ENCODE measurements around the gene TMEM190. TPM values are rescaled to one million over a fixed set of nuclear protein-coding genes. Genes with fewer than 3 reads are reported as not detected.
"Not testable (repeated sequence)": the region's sequence is repeated elsewhere in the genome, so short reads cannot be mapped to it uniquely, and the experiment has no call there.

Gene TMEM190
- total RNA-seq, 1 experiment from 2014 or later: not detected

DNA sequence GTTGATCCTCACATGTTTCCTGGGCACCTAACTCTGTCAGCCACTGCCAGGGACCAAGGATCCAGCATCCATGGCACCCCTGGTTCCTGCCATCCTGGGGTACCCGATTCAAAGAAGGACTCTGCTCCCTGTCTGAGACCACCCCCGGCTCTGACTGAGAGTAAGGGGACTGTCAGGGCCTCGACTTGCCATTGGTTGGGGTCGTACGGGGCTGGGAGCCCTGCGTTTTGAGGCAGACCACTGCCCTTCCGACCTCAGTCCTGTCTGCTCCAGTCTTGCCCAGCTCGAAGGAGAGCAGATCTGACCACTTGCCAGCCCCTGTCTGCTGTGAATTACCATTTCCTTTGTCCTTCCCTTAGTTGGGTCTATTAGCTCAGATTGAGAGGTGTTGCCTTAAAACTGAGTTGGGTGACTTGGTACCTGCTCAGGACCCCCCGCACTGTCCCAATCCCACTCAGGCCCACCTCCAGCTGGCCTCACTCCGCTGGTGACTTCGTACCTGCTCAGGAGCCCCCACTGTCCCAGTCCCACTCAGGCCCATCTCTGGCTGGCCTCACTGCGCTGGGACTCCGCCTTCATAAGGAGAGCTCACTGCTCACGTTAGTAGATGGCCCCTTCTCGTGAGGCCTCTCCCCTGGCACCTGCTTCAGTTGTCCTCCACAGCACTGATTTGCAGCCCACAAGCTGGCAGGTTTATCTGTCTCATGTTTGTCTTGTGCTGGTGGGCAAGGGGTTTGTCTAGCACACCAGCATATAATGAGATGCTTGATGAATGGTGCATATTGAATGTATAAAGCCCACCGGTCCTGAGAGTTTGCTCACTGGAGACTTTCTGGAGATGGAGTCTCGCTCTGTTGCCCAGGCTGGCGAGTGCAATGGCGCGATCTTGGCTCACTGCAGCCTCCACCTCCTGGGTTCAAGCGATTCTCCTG, 13.0 kb downstream of the TMEM190 start:
- no peak for DNase-seq (ENCODE audit: low read depth)

DNA sequence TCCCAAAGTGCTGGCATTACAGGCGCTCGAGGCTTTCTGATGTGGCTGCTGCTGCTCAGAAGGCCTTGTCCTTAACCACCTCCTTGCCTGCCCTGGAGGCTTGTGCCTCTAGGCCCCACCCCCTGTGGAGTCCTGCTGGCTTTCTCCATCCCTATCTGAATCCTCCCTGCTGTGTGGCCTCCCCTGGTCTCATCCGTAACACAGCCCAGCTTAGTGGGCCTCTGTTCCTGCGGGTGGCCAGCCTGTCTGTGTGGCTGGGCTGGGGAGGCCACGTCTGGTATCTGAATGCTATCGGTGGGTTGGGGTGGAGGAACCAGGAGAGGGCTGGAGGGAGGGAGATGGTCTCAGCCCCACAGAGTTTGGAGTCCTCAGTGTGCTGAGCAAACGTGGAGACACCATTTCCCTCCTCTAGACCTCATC, 13.8 kb downstream of the TMEM190 start:
- DNase-seq (ENCODE audit: low read depth): peak; percentile 57

DNA sequence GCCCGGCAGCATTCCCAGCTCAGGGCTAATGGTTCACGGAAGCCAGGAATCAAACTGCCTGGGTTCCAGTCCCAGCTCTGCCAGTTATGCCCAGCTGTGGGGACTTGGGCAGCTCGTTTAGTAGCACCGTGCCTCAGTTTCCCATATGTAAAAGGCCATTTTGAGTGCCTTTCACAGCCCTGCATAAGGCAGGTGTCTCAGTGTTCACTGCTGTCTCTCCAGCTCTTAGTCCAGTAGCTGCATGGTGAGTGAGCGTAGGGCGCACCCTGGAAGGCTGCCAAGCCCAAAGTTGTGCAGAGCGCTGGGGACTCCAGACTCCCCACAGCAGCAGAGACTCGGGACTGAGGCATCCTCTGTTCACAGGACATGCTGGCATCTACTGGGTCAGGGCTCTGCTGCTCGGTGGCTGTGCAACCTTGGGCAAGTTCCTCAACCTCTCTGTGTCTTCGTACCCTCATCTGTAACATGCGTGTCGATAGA, 14.6 kb downstream of the TMEM190 start:
- peak; percentile 42 for DNase-seq (ENCODE audit: low read depth)

DNA sequence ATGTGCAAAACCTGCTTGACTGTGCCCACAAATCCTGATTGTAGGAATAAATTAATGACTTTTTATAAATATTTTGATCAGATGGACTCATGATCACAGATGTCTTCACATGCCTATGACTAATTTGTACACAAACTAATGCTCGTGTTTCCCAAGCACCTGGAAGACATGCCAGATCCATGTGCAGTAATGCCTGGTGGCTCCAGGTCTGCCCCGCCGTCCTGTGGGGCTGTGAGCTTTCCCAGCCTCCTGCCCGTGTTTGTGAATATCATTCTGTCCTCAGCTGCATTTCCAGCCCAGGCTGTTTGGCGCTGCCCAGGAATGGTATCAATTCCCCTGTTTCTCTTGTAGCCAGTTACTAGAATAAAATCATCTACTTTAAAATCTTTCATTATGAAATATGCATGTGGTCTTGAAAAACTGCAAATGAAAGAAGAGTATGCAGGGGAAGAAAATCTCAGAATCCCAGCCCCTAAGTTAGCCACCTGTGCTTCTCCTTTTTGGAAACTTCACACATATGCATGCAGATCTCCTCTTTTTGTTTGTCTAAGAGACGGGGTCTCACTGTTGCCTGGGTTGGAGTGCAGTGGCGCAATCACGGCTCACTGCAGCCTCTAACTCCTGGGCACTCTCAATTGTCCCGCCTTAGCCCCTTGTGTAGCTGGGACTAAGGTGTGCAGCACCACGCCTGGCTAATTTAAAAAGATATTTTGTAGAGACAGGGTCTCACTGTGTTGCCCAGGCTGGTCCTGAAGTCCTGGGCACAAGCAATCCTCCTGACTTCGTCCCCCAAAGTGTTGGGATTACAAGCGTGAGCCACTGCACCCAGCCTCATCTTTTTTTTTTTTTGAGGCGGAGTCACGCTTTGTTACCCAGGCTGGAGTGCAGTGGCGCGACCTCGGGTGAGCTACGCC, 15.3 kb downstream of the TMEM190 start:
- no peak for DNase-seq (ENCODE audit: low read depth)

DNA sequence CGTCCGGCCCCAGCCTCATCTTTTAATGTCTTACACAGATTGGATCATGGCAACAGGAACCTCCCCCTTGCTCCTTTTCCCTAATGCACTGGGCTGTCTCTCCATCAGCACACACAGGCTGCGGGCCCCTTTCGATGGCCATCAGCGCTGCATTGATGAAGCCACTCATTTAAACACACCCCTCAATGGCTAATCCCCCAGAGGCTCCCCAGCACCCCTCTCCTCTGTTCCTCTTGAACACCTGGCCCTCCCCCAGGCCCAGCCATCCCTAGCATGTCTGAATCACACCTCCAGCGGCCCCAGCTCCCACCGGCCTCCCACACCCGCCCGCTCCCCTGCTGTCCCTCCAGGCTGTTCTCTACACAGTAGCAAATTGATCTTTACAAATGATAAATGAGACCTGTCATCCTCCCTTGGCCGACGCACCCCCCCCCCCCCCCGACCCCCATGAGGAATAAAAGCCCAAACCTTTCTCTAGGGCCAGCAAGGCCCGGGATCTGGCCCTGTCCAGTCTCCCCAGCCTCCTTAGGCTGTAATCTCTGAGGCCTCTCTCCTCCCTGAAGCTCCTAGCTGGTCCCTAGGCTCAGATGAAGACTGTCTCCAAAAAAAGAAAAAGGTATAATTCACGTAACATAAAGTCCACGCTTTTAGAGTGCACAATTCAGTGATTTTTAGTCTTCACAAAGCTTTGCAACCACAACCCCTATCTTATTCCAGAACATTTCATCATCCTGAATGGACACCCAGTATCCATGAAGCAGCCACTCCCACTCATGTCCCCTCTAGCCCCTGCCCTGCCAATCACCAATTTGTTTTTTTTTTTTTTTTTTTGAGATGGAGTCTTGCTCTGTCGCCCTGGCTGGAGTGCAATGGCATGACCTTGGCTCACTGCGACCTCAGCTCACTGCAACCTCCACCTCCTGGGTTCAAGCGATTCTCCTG, 16.5 kb downstream of the TMEM190 start:
- DNase-seq (ENCODE audit: low read depth): no peak

DNA sequence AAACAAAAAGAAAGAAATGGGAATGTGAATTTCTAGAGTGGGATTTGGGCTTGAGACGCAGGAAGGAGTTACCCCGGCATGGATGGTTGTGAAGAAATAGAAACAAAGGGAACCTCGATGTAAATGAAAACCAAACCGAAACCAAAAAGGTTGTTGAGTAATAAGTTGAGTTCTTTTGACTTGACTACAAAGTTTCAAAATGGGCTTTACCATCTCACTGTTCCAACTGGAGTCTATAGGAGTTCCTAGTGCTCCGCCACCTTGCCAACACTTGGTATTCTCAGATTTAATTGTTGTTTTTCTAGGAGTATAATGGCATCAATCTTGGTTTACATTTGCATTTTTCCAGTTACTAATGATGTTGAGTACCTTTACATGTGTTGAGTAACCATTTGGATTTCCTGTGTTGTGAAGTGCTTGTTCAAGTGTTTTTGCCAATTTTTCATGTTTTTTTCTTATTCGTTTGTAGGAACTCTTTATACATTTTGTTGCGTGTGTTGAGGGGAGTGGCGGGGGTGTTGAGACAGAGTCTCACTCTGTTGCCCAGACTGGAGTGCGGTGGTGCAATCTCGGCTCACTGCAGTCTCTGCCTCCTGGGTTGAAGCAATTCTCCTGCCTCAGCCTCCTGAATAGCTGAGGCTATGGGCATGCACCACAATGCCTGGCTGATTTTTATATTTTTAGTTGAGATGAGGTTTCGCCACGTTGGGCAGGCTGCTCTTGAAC, 21.7 kb downstream of the TMEM190 start:
- DNase-seq (ENCODE audit: low read depth): no peak

DNA sequence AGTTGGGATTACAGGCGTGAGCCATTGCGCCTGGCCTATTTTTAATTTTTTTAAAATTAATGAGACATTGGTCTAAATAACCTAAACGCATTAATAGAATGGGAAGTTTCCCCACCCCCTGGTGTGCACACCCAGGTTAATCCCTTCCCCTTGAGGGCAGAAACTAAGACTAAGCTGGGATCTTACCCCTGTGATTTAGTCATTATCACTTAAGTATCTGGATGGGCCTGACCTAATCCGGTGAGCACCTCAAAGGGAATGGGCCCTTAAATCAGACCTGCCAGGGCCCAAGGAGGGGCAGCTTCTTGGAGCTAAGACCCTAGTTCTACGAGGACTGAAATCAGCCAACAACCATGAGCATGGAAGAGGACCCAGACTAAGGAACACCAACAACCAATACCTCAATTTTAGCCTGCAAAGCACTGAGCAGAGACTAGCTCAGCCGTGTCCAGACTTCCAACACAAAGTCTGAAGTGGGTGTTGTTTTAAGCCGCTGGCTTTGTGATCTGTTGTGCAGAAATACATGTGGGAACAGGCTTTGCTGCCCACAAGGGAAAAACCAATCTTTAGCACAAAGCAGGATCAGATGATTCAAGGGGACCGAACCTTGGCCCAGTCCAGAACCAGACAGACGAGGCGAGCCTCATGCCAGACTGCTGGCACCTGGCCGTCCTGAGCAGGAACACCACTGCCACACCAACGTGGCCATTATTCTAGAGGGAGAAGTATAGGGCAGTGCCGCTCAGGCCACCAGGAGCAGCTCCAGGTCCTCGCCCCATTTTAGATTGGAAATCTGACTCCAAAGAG, 23.9 kb downstream of the TMEM190 start:
- no peak for DNase-seq (ENCODE audit: low read depth)

DNA sequence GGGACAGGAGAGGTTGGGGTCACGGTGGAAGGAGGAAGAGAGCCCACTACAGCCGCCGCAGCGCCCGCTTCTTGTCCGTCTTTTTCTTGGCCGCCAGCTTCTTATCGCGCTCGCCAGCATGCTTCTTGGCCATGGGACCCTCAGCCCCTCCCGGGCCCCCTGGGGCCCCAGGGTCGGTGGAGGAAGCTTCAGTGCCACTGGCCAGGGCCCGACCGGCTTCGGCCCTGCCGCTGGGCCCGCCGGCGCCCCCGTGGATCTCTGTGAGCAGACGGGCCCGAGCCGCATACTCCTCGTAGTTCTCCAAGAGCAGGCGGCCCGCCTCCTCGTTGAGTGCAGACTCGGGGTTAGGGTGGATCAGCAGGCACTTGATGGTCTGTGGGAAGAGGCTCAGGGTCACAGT, 24.8 kb downstream of the TMEM190 start:
- DNase-seq (ENCODE audit: low read depth): not testable (repeated sequence)

DNA sequence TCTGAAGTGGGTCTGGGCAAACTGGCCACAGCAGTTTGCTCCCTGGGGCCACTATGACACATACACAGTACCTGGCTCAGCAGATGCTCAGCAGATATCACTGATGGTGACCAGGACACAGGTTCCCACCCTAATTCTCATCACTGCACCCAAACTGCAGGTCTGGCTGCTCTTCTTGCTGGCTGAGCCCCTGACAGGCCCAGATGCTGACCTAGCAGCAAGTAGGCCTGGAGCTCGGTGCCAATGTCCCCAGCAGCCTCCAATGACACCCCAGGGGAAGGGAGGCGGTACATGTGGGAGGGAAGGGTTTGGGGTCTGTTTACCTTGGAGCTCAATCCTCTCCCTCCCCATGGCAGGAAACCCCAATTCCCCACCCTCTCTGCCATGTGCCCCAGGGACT, 25.9 kb downstream of the TMEM190 start:
- DNase-seq (ENCODE audit: low read depth): no peak

DNA sequence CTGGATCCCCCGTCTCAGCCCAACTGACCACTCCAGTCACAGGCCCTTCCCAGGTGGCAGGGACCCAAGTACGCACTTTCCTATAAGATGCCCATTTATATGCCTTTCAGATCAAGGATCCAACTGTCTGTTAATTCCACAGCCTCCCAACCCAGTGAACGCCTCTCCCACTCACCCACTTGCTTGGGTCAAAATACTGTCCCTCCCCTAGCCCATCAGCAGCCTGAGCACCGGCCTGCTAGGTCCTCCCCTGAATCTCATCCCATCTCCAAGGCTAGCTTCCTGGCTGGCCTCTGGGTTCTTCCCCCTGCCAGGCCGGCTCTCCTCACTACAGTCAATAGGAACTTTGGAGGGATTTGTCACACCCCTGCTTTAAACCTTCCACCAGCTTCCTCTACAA, 29.0 kb downstream of the TMEM190 start:
- DNase-seq (ENCODE audit: low read depth): no peak

DNA sequence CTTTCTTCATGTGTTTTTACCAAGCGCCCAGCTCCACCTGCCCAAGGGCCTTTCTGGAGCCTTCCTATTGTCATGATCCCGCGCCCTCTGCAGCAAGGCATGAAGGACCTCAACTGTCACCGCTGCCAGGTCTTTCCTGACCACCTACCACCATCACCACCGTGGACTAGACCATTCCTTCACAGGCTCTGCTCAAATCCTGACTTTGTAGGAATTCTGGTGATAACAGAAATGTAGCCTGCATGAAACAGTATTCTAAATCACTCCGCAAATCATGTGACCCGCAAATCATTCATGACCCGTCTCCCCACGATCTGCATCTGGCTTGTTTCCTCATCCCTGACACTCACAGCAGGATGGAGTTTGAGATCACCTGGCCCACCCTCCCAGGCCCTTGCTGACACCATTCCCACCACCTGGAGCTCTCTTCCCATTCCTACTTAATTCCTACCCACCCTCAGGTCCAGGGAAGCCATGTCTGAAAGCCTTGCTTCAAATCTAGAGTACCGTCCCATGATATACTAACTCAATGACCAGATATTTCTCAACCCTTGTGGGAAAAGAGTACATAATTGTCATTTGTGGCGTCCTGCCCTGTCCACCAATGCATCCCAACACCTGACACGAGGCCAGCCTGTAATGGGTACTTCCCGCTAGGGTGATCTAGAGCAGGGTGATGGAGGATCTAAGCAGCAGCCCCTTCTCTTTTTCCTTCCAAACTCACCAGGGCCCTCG, 29.6 kb downstream of the TMEM190 start:
- DNase-seq (ENCODE audit: low read depth): no peak

DNA sequence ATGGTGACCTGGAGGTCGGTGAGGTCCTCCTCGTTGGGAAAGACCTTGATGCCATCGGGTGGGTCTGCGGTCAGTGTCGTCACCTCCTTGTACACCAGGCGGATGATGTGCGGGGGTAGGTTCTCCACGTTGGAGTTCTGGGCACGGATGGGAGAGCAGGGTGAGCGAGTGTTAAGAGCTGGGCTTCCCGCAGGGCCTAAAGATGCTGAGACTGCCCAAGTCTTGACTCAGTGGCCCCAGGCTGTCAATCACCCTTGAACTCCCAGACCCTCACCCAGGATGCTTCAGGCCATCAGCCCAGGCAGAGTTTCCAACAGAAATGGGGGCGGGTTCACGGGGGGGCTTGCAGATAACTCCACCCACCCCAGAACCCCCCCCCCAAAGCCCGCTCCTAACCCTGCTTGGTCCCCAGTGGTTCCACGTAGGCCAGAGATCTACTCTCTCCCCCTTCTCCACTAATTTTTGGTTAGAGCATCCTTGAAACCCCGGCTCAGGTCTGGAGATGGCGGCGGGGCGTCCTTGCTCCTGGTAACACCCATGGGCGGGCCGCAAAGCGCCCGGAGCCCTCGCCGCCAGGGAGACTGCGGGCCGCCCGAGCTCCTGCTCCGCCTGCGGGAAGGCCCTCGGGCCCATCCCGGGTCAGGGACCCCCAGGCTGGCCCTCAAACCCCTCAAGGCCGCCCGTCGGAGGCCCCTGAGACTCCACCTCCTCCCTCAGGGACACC, 30.4 kb downstream of the TMEM190 start:
- DNase-seq (ENCODE audit: low read depth): no peak

DNA sequence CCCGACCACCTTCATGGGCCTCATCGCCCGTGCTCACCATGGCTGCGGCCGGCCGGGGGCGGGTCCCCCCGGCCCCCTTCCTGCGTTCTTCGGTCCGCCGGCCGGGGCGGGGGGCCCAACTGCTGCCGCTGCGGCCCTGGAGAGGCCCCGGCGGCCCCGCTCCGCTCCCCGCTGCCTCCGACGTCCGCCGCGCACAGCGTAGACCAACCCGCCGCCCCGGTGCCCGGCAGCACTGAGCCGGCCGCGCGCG, 30.8 kb downstream of the TMEM190 start, which contains the start of gene UBE2S:
Gene UBE2S, minus strand, starts transcription at position 239 of the 250 bp plus-strand sequence. Its CDS starts 199 bp downstream, at position 40.
- not testable (repeated sequence) for DNase-seq (ENCODE audit: low read depth)

DNA sequence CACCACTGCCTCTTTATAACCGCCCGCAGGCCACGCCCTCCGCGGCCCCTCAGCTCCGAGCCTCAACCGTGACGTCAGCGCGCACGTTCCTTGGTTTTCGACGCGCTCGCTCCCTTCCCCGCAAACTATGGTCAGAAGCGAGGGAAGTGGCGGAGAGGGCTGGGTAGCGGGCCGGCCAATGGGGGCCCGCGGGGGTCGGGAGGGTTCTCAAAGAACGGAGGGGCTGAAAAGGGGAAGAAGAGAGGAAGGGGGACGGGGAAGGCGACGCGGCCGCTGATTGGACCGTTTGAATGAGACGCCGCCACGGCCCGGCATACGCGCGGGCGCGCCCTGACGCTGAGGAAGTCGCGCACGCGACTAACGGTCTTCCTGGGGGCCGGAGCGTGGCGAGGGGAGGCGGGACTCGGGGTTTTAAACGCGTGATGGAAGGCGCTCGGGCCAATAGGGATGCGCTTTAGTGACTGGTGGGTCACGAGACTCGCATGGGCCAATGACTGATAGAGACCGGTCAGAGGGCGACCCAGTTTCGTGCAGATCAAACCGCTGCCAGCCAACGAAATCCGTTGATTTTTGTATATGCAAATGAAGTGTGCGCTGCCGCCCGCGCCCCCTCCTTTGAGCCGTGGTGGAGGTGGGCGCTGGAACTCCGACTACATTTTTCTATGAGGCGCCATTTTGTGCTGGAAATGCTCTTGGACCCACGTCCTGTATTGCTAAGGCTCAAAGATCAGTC, 31.3 kb downstream of the TMEM190 start:
- DNase-seq (ENCODE audit: low read depth): peak; percentile 99

DNA sequence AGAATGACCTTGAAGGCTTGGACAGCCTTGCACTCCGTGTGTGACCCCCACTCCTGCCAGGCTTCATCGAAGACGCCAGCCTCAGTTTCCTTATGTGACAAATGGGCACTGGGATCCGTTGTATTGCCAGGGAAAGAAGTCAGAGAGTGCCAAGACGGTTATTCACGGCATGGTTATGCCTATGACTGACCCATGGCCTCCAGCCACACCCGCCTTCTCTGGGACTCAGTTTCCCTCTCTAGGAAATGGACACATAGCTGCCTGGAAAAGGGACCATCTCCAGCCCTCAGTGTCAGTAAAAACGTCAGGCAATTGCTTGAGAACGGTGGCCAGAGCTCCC, 31.9 kb downstream of the TMEM190 start:
- DNase-seq (ENCODE audit: low read depth): no peak

DNA sequence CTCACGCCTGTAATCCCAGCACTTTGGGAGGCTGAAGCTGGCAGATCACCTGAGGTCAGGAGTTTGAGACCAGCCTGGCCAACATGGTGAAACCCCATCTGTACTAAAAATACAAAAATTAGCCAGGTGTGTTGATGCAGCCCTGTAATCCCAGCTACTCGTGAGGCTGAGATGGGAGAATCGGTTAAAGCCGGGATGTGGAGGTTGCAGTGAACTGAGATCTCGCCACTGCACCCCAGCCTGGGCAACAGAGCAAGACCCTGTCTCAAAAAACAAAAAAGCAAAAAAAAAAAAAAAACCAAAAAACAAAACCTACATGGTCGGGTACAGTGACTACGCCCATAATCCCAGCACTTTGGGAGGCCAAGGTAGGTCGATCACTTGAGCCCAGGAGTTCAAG, 32.6 kb downstream of the TMEM190 start:
- not testable (repeated sequence) for DNase-seq (ENCODE audit: low read depth)

DNA sequence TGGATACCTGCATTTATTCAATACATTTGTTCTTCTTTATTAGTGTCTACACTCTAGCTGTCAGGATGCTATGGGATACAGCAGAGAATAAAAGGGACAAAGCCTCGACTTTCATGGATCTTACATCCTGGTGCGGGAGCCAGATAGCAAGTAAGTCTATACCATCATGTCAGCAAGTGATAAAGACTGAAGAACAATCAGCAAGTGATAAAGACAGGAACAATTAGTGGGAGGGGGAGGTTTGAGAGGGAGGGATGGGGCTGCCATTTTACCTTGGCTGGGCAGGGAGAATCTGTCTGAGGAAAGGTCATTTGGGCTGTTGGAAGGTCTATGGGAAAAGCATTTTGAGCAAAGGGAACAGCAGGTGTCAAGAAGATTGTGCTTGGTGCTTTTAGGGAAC, 33.5 kb downstream of the TMEM190 start:
- DNase-seq (ENCODE audit: low read depth): no peak
